Measurements from ENCODE around the gene ZNF358. TPM values are rescaled to one million over a fixed set of nuclear protein-coding genes. Genes with fewer than 3 reads are reported as not detected.

ZNF358 gene
- polyA plus RNA-seq (2012; ENCODE audit: insufficient read length, low read depth): 76.5 TPM

DNA sequence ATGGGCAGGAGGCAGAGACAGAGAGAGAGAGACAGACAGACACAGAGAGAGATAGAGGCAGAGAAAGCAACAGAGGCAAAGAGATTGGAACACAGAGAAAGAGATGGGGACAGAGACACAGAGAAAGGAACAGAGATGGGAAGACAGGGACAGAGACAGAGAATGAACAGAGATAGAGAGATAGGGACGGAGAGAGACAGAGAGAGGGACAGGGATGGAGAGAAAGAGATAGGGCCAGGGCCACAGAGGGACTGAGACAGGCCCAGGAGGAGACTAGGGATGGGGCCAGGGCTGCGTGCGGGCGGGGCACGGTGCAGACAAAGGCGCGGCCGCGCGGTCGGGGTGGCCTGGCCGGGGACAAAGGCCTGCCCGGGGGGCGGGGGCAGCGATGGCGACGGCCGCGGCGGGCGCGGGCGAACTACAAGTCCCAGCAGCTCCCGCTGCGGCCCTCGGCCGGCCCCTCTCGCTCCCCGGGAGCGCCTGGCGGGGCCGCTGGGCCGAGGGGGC lies at the start of gene ZNF358:
TSS of gene ZNF358 (plus strand) at position 459 of the 507 bp plus-strand sequence. CDS start 3,140 bp downstream, outside the sequence.
- TF ChIP-seq POLR2AphosphoS5 (IDR thresholded peaks at IDR 0.05; ENCODE audit: low read depth, low read length) (no peak), SIN3A (IDR thresholded peaks at IDR 0.05; ENCODE audit: borderline replicate concordance, insufficient read depth, low read length) (no peak), TAF1 (IDR thresholded peaks at IDR 0.05; ENCODE audit: borderline replicate concordance, insufficient read depth, low read length) (0 out of 2 replicates have a peak, but pooled peaks have one; percentile 22), FOXP2 (optimal IDR thresholded peaks at IDR 0.05; ENCODE audit: borderline replicate concordance, extremely low read depth, extremely low read length, insufficient read depth) (peak; percentile 40)
- TF ChIP-seq, protein P1, sequence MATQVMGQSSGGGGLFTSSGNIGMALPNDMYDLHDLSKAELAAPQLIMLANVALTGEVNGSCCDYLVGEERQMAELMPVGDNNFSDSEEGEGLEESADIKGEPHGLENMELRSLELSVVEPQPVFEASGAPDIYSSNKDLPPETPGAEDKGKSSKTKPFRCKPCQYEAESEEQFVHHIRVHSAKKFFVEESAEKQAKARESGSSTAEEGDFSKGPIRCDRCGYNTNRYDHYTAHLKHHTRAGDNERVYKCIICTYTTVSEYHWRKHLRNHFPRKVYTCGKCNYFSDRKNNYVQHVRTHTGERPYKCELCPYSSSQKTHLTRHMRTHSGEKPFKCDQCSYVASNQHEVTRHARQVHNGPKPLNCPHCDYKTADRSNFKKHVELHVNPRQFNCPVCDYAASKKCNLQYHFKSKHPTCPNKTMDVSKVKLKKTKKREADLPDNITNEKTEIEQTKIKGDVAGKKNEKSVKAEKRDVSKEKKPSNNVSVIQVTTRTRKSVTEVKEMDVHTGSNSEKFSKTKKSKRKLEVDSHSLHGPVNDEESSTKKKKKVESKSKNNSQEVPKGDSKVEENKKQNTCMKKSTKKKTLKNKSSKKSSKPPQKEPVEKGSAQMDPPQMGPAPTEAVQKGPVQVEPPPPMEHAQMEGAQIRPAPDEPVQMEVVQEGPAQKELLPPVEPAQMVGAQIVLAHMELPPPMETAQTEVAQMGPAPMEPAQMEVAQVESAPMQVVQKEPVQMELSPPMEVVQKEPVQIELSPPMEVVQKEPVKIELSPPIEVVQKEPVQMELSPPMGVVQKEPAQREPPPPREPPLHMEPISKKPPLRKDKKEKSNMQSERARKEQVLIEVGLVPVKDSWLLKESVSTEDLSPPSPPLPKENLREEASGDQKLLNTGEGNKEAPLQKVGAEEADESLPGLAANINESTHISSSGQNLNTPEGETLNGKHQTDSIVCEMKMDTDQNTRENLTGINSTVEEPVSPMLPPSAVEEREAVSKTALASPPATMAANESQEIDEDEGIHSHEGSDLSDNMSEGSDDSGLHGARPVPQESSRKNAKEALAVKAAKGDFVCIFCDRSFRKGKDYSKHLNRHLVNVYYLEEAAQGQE (IDR thresholded peaks at IDR 0.05; ENCODE audit: insufficient read depth in 1 of 2, low read depth in 2 of 2, low read length in 2 of 2): 0 out of 4 replicates have a peak, but pooled peaks of 1 of the 2 experiments have one; percentile 7

DNA sequence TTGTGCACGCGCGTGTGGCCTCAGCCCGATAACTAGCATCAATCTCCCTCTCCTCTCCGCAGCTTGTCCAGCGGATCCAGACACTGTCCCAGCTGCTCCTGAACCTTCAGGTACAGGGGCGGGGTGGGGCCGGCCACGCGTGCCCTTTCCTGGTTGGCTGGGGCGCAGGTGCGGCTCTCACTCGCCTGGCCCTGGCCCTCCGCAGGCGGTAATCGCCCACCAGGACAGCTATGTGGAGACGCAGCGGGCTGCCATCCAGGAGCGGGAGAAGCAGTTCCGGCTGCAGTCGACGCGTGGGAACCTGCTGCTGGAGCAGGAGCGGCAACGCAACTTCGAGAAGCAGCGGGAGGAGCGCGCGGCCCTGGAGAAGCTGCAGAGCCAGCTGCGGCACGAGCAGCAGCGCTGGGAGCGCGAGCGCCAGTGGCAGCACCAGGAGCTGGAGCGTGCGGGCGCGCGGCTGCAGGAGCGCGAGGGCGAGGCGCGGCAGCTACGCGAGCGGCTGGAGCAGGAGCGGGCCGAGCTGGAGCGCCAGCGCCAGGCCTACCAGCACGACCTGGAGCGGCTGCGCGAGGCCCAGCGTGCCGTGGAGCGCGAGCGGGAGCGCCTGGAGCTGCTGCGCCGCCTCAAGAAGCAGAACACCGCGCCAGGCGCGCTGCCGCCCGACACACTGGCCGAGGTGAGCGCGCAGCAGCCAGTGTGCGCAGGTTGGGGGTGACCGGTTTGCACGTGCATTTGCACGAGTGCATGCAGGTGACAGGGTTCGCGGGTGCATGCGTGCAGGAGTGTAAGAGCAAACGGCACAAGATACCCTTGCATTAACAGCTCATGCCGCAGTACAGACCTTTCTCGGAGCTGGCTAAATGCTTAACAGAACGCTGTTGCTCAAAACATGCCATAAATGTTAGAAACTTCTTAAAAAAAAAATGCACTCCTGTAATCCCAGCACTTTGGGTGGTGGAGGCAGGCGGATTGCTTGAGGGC lies 48.6 kb upstream of the ZNF358 start:
- TF ChIP-seq SIN3A (IDR thresholded peaks at IDR 0.05; ENCODE audit: borderline replicate concordance, insufficient read depth, low read length) (no peak), POLR2AphosphoS5 (IDR thresholded peaks at IDR 0.05; ENCODE audit: low read depth, low read length) (no peak), TAF1 (IDR thresholded peaks at IDR 0.05; ENCODE audit: borderline replicate concordance, insufficient read depth, low read length) (no peak)
- TF ChIP-seq, protein P1 (IDR thresholded peaks at IDR 0.05; ENCODE audit: insufficient read depth in 1 of 2, low read depth in 2 of 2, low read length in 2 of 2): no peak

DNA sequence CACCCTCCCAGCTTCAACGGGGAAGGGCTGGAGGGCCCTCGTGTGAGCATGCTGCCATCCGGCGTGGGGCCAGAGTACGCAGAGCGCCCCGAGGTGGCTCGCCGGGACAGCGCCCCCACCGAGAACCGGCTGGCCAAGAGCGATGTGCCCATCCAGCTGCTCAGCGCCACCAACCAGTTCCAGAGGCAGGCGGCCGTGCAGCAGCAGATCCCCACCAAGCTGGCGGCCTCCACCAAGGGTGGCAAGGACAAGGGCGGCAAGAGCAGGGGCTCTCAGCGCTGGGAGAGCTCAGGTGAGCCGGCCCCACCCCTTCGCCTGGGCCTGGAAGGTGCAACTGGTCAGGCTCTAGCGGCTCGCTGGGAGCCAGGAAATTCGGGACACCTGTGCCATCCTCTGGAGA lies 47.1 kb upstream of the ZNF358 start:
- TF ChIP-seq SIN3A (IDR thresholded peaks at IDR 0.05; ENCODE audit: borderline replicate concordance, insufficient read depth, low read length) (no peak), FOXP2 (optimal IDR thresholded peaks at IDR 0.05; ENCODE audit: borderline replicate concordance, extremely low read depth, extremely low read length, insufficient read depth) (no peak), POLR2AphosphoS5 (IDR thresholded peaks at IDR 0.05; ENCODE audit: low read depth, low read length) (no peak)
- TF ChIP-seq, protein P1 (IDR thresholded peaks at IDR 0.05; ENCODE audit: insufficient read depth in 1 of 2, low read depth in 2 of 2, low read length in 2 of 2): no peak

DNA sequence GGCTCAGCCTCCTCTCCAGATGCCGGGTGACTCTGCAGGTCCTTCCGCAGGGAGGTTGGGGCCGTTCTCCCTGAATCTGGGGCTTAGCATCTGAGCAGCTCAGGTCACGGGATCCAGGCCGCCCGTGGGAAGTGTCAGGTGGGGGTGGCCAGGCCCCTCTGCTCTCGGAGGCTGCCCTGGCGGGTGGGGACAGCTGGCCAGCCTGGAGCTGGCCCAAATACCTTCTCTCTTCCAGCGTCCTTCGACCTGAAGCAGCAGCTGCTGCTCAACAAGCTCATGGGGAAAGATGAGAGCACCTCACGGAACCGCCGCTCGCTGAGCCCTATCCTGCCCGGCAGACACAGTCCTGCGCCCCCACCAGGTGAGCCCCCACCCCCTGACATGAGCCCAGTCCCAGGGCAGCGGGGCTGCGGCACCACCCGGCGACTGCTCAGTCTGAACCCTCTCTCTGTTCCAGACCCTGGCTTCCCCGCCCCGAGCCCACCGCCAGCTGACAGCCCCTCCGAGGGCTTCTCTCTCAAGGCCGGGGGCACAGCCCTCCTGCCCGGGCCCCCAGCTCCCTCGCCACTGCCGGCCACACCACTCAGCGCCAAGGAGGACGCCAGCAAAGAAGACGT lies 46.1 kb upstream of the ZNF358 start:
- no peak for TF ChIP-seq SIN3A (IDR thresholded peaks at IDR 0.05; ENCODE audit: borderline replicate concordance, insufficient read depth, low read length)
- no peak for TF ChIP-seq FOXP2 (optimal IDR thresholded peaks at IDR 0.05; ENCODE audit: borderline replicate concordance, extremely low read depth, extremely low read length, insufficient read depth)
- TF ChIP-seq, protein P1 (IDR thresholded peaks at IDR 0.05; ENCODE audit: insufficient read depth in 1 of 2, low read depth in 2 of 2, low read length in 2 of 2): no peak
- no peak for TF ChIP-seq TAF1 (IDR thresholded peaks at IDR 0.05; ENCODE audit: borderline replicate concordance, insufficient read depth, low read length)

Data from PFSK-1 (cell line).